Pons (tissue), 1 donor: ENCODE data around the gene SORCS2.

Experiments
- DNase-seq: peaks from one replicate; pipeline ENCODE4 v3.0.0-alpha.2; 2016; ENCODE audit warnings: low spot score

SORCS2 gene

GRCh38 chr4:7750972-7751371 is 558.6 kb downstream of the SORCS2 start:
- DNase-seq: no peak

- no peak for DNase-seq
Measured at GRCh38 chr4:7752649-7753048, 560.3 kb downstream of the SORCS2 start.

- no peak for DNase-seq
Measured at GRCh38 chr4:7753271-7753670, 560.9 kb downstream of the SORCS2 start.

DNA sequence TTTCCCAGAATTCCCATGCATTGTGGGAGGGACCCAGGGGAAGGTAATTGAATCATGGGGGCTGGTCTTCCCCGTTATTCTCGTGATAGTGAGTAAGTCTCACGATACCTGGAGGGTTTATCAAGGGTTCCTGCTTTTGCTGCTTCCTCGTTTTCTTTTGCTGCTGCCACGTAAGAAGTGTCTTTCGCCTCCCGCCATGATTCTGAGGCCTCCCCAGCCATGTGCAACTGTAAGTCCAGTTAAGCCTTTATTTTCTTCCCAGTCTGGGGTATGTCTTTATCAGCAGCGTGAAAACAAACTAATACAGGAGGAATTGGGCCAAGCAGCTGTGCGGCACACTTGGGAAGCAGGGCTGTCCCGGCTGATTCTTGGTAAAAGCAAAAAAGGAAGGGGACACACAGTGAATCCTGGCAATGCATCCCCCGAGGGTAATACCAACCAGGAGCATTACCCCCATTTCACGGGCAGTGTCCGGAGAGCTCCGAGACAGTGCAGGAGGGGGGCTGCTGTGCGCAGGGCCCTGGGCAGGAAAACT is 561.7 kb downstream of the SORCS2 start:
- DNase-seq: no peak

DNA sequence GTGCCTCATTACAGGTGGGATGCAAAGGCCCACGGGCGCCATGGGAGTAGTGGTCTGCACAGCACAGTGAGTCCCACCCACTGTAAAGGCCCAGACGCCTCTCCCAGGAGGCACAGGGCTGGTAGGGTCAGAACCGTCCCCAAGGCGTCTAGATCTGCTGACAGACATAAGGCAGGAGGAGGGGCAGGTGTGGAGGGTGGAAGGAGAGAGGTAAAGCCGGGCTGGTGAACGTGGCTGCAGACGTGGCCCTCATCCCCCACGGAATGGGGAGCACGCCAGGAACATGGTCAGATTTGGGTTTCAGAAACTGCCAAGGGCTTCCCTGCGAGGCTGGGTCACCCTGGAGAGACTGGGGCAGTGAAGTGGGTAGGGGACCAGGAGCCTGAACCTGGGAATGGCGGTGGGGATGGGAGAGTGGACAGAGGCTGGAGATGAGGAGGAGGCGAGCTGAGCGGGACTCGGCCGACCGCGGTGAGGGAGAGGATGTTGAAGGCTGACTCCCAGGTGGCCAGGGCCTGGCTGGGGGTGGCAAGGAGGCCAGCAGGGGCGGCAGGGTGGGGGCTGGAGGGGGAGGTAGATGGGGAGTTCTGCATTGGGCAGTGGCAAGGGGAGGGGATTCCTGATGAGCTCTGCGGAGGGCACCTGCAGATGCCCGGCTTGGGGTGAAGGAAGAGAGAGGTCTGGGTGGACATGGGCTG is 562.4 kb downstream of the SORCS2 start:
- DNase-seq: no peak

DNA sequence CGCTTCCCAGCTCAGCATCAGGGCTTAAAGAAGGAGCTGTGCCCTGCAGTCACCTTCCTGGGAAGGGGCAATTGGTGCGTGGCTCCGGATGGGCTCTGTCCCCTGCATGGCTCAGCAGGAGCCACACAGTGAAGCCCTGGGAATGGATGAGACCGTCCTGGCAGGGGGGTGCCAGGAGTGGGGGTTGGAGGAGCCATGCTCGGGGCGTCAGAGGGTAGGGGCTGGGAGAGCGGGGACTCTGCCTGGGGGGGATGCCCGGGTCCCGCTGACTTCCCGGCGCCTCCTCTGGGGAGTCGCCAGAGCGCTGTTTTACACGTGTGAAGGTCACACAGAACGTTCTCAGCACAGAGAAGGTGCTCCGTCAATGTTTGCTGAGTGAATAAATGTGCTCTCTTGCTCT is 563.2 kb downstream of the SORCS2 start:
- DNase-seq: no peak

- no peak for DNase-seq
Measured at GRCh38 chr4:7756071-7756470, 563.7 kb downstream of the SORCS2 start.

GRCh38 chr4:7756561-7757355 is 564.4 kb downstream of the SORCS2 start:
- DNase-seq: no peak

- no peak for DNase-seq
Measured at GRCh38 chr4:7757501-7758471, 565.4 kb downstream of the SORCS2 start.

GRCh38 chr4:7758476-7758875 is 566.1 kb downstream of the SORCS2 start:
- DNase-seq: no peak

DNA sequence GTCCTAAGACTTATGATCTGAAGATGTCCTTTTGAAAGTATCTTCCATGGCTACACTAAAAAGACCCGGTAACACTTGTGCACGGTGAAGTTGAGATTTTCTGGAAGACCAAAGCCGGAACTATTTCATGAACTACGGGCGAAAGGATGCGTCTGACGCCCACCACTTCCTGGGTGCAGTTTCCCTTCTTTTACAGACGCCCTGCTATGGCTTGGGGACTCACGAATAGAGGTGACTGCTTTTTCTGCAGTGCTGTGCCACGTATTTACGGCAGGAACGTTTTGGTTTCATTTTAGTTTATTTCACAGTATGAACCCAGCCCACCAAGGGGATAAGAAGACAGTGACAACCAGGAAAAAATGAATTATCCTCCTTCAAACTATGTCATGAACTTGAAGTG is 566.9 kb downstream of the SORCS2 start:
- DNase-seq: peak; percentile 28

DNA sequence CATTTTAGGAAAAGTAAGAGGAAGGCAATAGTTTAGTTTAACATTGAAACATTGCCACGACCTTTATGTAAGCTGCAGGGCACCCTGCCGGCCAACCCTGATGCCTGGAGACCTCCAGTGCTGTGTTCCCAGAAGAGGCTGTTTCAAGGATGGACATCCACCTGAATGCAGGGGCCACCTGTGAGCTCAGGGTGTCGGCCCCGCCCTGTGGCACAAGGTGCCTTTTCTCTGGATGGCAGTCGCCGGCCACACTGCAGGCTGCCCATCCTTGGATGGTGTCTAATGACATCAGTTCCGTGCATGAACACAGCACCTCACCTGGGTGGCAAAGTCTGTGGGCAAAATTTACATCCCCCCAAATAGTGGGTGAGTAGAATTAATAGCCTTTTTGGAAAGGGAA is 567.3 kb downstream of the SORCS2 start:
- DNase-seq: no peak

GRCh38 chr4:7760228-7760627 is 567.9 kb downstream of the SORCS2 start:
- DNase-seq: no peak

GRCh38 chr4:7760706-7761105 is 568.4 kb downstream of the SORCS2 start:
- no peak for DNase-seq

DNA sequence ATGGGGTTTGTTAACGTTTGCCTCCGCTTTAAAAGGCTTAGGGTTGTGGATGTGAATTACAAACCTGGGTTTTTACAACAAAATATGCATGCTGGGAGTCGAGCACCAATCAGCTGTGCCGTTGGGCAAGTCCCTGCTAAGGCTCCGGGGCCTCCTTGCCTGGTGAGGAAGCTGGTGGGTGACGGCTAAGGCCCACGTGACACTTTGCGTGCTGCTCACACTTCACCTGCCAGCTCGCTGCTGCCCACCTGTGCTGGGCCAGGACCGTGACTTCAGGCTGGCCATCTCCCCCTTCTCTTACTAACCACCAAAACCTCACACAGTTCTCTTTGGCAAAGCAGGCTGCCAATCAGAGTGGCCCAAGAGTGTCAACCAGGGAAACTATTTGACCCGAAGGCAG is 569.0 kb downstream of the SORCS2 start:
- DNase-seq: no peak

- no peak for DNase-seq
Measured at GRCh38 chr4:7761720-7762119, 569.4 kb downstream of the SORCS2 start.

- no peak for DNase-seq
Measured at GRCh38 chr4:7762376-7763030, 570.2 kb downstream of the SORCS2 start.

GRCh38 chr4:7763106-7763505 is 570.8 kb downstream of the SORCS2 start:
- no peak for DNase-seq

DNA sequence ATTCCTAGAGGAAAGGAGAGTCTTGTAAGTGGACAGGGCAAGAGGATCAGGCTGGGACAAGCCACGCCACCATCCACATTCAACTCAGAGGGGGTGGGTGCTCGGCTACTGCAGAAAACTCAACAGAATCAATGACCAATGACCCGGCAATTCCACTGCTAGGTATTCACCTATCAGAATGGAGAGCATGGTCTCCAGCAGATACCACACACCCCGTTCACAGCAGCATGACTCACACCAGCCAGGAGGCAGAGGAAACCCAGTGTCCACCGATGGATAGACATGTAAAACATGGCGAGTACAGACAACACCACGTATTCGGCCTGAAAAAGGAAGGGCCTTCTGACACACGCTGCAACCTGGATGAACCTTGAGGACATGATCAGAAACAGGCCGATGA is 571.5 kb downstream of the SORCS2 start:
- DNase-seq: no peak

GRCh38 chr4:7764466-7764865 is 572.1 kb downstream of the SORCS2 start:
- DNase-seq: no peak

GRCh38 chr4:7765666-7766065 is 573.3 kb downstream of the SORCS2 start:
- no peak for DNase-seq

GRCh38 chr4:7766086-7766485 is 573.7 kb downstream of the SORCS2 start:
- DNase-seq: no peak
